Erythroblast (primary cell): ENCODE results near the gene FBLL1.

ENCODE experiments used
- GATA1 ChIP-seq: IDR thresholded peaks from 2 replicates; pipeline ENCODE4 v1.6.1; 2011; ENCODE audit warnings: low read depth, mild to moderate bottlenecking, control low read depth, low read length, moderate library complexity
- POLR2A ChIP-seq: IDR thresholded peaks from 2 replicates; pipeline ENCODE4 v1.6.1; 2011; ENCODE audit warnings: mild to moderate bottlenecking, low read length

GRCh38 chr5:168513861-168514428 is 15.2 kb upstream of the FBLL1 start:
- TF ChIP-seq POLR2A (no peak), GATA1 (no peak)
